SK-N-SH treated with all-trans-retinoic acid at 6 μM for 48 hours (cell line): ENCODE results near the gene PIF1.

Experiments
- ATAC-seq: fragments of 200-7000 bp; cut with Tn5 transposase; 3 replicates; pipeline ENCODE4 v1.9.1; 2020; ENCODE audit warnings: mild to moderate bottlenecking, moderate library complexity
- BACH2 ChIP-seq: fragments of 250-450 bp; sonication (Bioruptor Pico); IDR thresholded peaks from 2 replicates; pipeline ENCODE4 v1.9.0; 2021; ENCODE audit warnings: mild to moderate bottlenecking, borderline replicate concordance
- CREB5 ChIP-seq: fragments of 250-450 bp; sonication (Bioruptor Pico); IDR thresholded peaks from 2 replicates; pipeline ENCODE4 v1.5.1; 2020; ENCODE audit warnings: low read depth, mild to moderate bottlenecking, moderate library complexity
- CSDC2 ChIP-seq: fragments of 250-450 bp; sonication (Bioruptor Pico); IDR thresholded peaks from 2 replicates; pipeline ENCODE4 v1.5.0; 2020; ENCODE audit warnings: mild to moderate bottlenecking, moderate library complexity
- CSRNP3 ChIP-seq: fragments of 250-450 bp; sonication (Bioruptor Pico); IDR thresholded peaks from 2 replicates; pipeline ENCODE4 v1.5.1; 2021; ENCODE audit warnings: mild to moderate bottlenecking, moderate library complexity
- ESRRG ChIP-seq: fragments of 250-450 bp; sonication (Bioruptor Pico); IDR thresholded peaks from 2 replicates; pipeline ENCODE4 v1.6.1; 2021; ENCODE audit warnings: mild to moderate bottlenecking
- GLIS3 ChIP-seq: fragments of 250-450 bp; sonication (Bioruptor Pico); IDR thresholded peaks from 2 replicates; pipeline ENCODE4 v1.5.0; 2020; ENCODE audit warnings: mild to moderate bottlenecking, moderate library complexity
- ISL1 ChIP-seq: fragments of 250-450 bp; sonication (Bioruptor Pico); IDR thresholded peaks from 2 replicates; pipeline ENCODE4 v2.1.2; 2022; ENCODE audit warnings: mild to moderate bottlenecking, moderate library complexity
- OSR1 ChIP-seq: fragments of 250-450 bp; sonication (Bioruptor Pico); IDR thresholded peaks from 2 replicates; pipeline ENCODE4 v1.8.0; 2022; ENCODE audit warnings: moderate library complexity, mild to moderate bottlenecking, inconsistent platforms
- PATZ1 ChIP-seq: fragments of 250-450 bp; sonication (Bioruptor Pico); IDR thresholded peaks from 2 replicates; pipeline ENCODE4 v1.8.0; 2020; ENCODE audit warnings: mild to moderate bottlenecking, moderate library complexity, borderline replicate concordance
- PPARA ChIP-seq: fragments of 250-450 bp; sonication (Bioruptor Pico); IDR thresholded peaks from 2 replicates; pipeline ENCODE4 v1.5.0; 2020; ENCODE audit warnings: mild to moderate bottlenecking, borderline replicate concordance
- RARB ChIP-seq: fragments of 250-450 bp; sonication (Bioruptor Pico); IDR thresholded peaks from 2 replicates; pipeline ENCODE4 v1.8.0; 2021; ENCODE audit warnings: mild to moderate bottlenecking, moderate library complexity
- SNAI2 ChIP-seq: fragments of 250-450 bp; sonication (Bioruptor Pico); IDR thresholded peaks from 2 replicates; pipeline ENCODE4 v1.5.0; 2020; ENCODE audit warnings: mild to moderate bottlenecking, moderate library complexity
- TCF4 ChIP-seq: fragments of 250-450 bp; sonication (Bioruptor Pico); IDR thresholded peaks from 2 replicates; pipeline ENCODE4 v1.8.0; 2021; ENCODE audit warnings: mild to moderate bottlenecking, moderate library complexity, borderline replicate concordance
- TOX ChIP-seq: fragments of 250-450 bp; sonication (Bioruptor Pico); IDR thresholded peaks from 2 replicates; pipeline ENCODE4 v1.8.0; 2021; ENCODE audit warnings: mild to moderate bottlenecking, moderate library complexity, borderline replicate concordance
- ZC3H10 ChIP-seq: fragments of 250-450 bp; sonication (Bioruptor Pico); IDR thresholded peaks from 2 replicates; pipeline ENCODE4 v1.5.1; 2021; ENCODE audit warnings: mild to moderate bottlenecking, moderate library complexity
- ZFP3 ChIP-seq: fragments of 250-450 bp; sonication (Bioruptor Pico); IDR thresholded peaks from 2 replicates; pipeline ENCODE4 v1.5.0; 2020; ENCODE audit warnings: mild to moderate bottlenecking, moderate library complexity
- ZFP30 ChIP-seq: fragments of 450-650 bp; formaldehyde crosslinking; IDR thresholded peaks from 2 replicates; pipeline ENCODE4 v1.5.0; 2022; ENCODE audit warnings: mild to moderate bottlenecking, moderate library complexity
- ZNF565 ChIP-seq: fragments of 450-650 bp; formaldehyde crosslinking; conservative IDR thresholded peaks from 2 replicates; pipeline ENCODE4 v1.5.0; 2020; ENCODE audit warnings: low read depth, mild to moderate bottlenecking, moderate library complexity
- ZNF70 ChIP-seq: fragments of 450-650 bp; formaldehyde crosslinking; IDR thresholded peaks from 2 replicates; pipeline ENCODE4 v1.5.0; 2020; ENCODE audit warnings: mild to moderate bottlenecking, moderate library complexity
- ZNF8 ChIP-seq: fragments of 450-650 bp; formaldehyde crosslinking; IDR thresholded peaks from 2 replicates; pipeline ENCODE4 v1.5.0; 2020; ENCODE audit warnings: mild to moderate bottlenecking, moderate library complexity
- TF ChIP-seq, protein P1 (sequence below): fragments of 250-450 bp; sonication (Bioruptor Pico); IDR thresholded peaks from 2 replicates; pipeline ENCODE4 v1.5.0; 2020; ENCODE audit warnings: mild to moderate bottlenecking, moderate library complexity
- TF ChIP-seq, protein P2 (sequence below): fragments of 250-450 bp; sonication (Bioruptor Pico); IDR thresholded peaks from 2 replicates; pipeline ENCODE4 v1.8.0; 2021; ENCODE audit warnings: low read depth, mild to moderate bottlenecking, moderate library complexity, borderline replicate concordance

The PIF1 gene

DNA sequence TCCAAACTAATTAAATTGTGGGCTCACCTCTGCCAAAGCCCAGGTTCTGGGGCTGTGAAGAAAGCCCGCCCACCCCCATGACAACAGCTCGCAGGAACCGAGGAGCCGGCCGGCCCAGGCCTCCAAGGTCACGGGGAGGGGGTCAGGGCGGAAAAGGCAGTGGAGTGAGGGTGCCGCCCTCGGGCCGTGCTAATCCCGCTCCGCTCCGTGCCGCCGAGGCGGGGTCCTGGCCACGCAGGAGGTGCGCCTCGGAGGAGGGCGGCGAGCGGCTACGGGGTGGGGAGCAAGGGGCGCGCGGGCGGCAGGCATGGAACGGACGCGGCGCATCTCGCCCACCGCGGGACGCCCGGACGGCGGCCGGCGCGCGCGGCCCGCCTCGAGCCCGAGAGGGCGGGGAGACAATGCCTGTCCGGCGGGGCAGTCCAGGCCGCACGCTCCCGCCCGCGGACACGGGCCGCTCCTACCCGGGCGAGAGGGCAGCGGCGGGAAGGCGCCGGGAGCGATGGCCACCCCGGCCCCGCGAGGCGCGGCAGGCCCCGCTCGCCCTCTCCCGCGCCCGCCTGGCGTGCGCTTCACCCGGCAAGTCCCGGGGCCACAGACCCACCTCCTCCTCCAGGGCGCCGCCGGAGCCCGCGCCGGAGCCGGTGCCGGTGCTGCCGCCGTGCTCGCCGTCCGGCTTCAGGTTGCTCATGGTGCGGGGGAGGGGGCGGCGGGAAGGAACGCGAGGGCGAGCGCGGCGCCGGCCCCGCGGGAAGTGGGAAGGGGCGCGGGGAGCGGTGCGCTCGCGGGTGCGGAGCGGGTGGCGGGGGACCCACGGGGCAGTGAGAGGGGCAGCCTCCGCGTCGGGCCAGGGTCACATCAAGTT, 50.6 kb downstream of the PIF1 start:
- TF ChIP-seq PATZ1 (CRISPR knock-in tag) (no peak), ESRRG (no peak), BACH2 (CRISPR knock-in tag) (no peak), ZNF565 (CRISPR knock-in tag) (no peak), ZNF70 (CRISPR knock-in tag) (no peak), TCF4 (CRISPR knock-in tag) (no peak), ISL1 (CRISPR knock-in tag) (no peak), ZC3H10 (CRISPR knock-in tag) (no peak), RARB (CRISPR knock-in tag) (no peak), ZFP3 (CRISPR knock-in tag) (no peak), CSRNP3 (CRISPR knock-in tag) (no peak), CREB5 (no peak), TOX (CRISPR knock-in tag) (no peak), CSDC2 (no peak), PPARA (CRISPR knock-in tag) (no peak), GLIS3 (CRISPR knock-in tag) (no peak), ZNF8 (CRISPR knock-in tag) (no peak)
- TF ChIP-seq, protein P1, sequence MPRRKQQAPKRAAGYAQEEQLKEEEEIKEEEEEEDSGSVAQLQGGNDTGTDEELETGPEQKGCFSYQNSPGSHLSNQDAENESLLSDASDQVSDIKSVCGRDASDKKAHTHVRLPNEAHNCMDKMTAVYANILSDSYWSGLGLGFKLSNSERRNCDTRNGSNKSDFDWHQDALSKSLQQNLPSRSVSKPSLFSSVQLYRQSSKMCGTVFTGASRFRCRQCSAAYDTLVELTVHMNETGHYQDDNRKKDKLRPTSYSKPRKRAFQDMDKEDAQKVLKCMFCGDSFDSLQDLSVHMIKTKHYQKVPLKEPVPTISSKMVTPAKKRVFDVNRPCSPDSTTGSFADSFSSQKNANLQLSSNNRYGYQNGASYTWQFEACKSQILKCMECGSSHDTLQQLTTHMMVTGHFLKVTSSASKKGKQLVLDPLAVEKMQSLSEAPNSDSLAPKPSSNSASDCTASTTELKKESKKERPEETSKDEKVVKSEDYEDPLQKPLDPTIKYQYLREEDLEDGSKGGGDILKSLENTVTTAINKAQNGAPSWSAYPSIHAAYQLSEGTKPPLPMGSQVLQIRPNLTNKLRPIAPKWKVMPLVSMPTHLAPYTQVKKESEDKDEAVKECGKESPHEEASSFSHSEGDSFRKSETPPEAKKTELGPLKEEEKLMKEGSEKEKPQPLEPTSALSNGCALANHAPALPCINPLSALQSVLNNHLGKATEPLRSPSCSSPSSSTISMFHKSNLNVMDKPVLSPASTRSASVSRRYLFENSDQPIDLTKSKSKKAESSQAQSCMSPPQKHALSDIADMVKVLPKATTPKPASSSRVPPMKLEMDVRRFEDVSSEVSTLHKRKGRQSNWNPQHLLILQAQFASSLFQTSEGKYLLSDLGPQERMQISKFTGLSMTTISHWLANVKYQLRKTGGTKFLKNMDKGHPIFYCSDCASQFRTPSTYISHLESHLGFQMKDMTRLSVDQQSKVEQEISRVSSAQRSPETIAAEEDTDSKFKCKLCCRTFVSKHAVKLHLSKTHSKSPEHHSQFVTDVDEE = no peak
- TF ChIP-seq, protein P2, sequence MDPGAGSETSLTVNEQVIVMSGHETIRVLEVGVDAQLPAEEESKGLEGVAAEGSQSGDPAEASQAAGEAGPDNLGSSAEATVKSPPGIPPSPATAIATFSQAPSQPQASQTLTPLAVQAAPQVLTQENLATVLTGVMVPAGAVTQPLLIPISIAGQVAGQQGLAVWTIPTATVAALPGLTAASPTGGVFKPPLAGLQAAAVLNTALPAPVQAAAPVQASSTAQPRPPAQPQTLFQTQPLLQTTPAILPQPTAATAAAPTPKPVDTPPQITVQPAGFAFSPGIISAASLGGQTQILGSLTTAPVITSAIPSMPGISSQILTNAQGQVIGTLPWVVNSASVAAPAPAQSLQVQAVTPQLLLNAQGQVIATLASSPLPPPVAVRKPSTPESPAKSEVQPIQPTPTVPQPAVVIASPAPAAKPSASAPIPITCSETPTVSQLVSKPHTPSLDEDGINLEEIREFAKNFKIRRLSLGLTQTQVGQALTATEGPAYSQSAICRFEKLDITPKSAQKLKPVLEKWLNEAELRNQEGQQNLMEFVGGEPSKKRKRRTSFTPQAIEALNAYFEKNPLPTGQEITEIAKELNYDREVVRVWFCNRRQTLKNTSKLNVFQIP (CRISPR knock-in tag) = no peak
- peak; percentile 62 for ATAC-seq

DNA sequence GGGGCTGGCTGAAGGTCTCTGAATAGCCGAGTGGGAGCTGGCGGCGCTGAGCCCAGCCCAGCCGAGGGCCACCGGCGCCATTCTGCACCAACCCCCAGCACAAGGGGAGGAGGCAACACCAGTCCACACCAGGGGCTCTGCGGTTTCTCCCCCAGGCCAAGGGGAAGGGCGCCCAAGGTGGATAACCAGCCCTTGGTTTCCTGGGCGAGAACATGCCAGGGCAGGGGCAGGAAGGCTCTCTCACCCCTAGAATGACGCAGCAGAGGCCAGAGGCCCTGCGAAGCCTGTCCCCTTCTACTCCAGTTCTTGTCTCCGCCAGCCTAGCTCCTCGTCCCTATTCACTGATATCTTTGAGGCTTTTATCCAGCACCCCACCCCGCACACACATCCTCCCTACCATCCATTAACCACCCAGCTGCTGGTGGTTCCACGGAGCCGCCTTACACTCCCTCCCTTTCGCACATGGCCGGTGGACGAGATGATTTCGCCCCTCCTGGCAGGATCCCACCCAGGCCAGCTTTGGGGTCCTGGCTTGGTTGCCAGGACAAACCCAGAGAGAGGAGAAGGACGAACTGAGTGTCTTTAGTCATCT, 51.3 kb downstream of the PIF1 start:
- TF ChIP-seq RARB (CRISPR knock-in tag) = no peak
- TF ChIP-seq CSDC2 = no peak
- TF ChIP-seq ISL1 (CRISPR knock-in tag) = no peak
- TF ChIP-seq ZFP30 (CRISPR knock-in tag) = no peak
- no peak for TF ChIP-seq SNAI2 (CRISPR knock-in tag)
- TF ChIP-seq, protein P1 = no peak
- no peak for TF ChIP-seq ZNF70 (CRISPR knock-in tag)
- TF ChIP-seq CSRNP3 (CRISPR knock-in tag) = no peak
- no peak for TF ChIP-seq ZNF8 (CRISPR knock-in tag)
- TF ChIP-seq ZC3H10 (CRISPR knock-in tag) = no peak
- no peak for TF ChIP-seq GLIS3 (CRISPR knock-in tag)
- no peak for TF ChIP-seq OSR1 (CRISPR knock-in tag)
- ATAC-seq = peak; percentile 9; the same call in 2 of the 3 replicates
